ENCODE measurements around the gene MGAT5. TPM values are rescaled to one million over a fixed set of nuclear protein-coding genes. Genes with fewer than 3 reads are reported as not detected.

MGAT5 gene
- total RNA-seq, 1 donor from 2014 or later = 30.0 TPM

DNA sequence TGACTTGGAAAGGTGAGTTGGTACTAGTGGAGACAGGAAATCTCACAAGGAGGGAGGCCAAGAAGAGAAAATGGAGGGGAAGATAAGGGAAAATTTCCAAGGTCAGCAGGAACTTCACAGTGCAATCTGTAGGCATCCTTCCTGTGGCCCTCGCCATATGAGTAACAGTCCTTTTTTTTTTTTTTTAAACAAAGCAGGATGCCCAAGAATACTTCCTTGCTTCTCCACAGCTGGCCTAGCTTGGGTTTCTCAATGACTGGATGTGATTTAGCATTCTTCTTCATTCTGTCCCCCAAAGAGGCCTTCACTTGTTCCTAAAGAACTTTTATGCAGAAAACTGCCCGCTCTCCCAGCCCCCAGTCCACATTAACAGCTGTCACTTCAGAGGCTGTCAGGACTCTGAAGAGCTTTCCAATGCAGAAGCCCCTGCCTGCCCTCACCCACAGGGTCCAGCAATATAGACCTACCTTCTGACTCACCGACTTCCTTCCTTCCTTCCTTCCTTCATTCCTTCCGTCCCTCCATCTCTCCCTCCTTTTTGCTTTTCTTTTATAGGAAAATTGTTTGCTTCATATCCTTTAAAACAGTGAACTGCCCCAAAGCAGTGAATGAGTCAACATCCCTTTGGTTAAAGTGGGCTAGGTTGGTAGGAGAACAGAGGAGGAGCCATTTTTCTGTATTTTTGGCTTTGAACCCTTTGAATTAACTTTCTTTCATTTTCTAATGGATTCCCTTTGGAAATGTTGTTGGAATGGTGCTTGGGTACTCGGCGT is 172.0 kb downstream of the MGAT5 start:
- H3K4me1 Mint-ChIP-seq (ENCODE audit: low read depth) = peaks cover 9% of the 10 kb centered on the region
- no peaks in the 10 kb centered on the region for H3K9me3 Mint-ChIP-seq (ENCODE audit: low read depth)
- H3K4me3 Mint-ChIP-seq (ENCODE audit: unreplicated experiment) = no peak overlapping the region
- peak; percentile 35 for DNase-seq (ENCODE audit: low spot score)
- no peaks in the 10 kb centered on the region for H3K27me3 Mint-ChIP-seq (ENCODE audit: low read depth)
- H3K36me3 Mint-ChIP-seq (ENCODE audit: low read depth) = peaks cover 5% of the 10 kb centered on the region
- no peak overlapping the region for H3K27ac Mint-ChIP-seq (ENCODE audit: unreplicated experiment)
- TF ChIP-seq, protein P1, sequence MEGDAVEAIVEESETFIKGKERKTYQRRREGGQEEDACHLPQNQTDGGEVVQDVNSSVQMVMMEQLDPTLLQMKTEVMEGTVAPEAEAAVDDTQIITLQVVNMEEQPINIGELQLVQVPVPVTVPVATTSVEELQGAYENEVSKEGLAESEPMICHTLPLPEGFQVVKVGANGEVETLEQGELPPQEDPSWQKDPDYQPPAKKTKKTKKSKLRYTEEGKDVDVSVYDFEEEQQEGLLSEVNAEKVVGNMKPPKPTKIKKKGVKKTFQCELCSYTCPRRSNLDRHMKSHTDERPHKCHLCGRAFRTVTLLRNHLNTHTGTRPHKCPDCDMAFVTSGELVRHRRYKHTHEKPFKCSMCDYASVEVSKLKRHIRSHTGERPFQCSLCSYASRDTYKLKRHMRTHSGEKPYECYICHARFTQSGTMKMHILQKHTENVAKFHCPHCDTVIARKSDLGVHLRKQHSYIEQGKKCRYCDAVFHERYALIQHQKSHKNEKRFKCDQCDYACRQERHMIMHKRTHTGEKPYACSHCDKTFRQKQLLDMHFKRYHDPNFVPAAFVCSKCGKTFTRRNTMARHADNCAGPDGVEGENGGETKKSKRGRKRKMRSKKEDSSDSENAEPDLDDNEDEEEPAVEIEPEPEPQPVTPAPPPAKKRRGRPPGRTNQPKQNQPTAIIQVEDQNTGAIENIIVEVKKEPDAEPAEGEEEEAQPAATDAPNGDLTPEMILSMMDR (IDR thresholded peaks at IDR 0.05) = no peak

DNA sequence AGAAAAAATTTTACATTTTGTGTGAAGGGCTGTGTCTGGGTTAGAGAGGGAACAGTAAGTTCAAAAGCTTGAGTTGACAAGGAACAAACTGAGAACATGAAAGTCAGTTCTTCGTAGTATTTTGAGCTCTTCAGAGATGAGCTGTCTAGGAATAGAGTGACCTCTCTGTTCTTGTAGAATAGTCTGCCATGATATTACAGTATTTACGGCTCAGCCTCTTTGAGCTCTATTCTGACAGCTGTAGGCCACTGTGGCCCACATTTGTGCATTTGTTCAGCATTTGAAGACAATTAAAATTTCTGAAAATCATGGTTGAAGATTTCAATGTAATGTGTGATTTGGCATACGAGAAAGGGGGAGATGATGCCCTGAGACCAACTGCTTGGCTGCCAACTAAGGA is 172.8 kb downstream of the MGAT5 start:
- H3K4me1 Mint-ChIP-seq (ENCODE audit: low read depth) = peaks cover 3% of the 10 kb centered on the region
- H3K36me3 Mint-ChIP-seq (ENCODE audit: low read depth) = peaks cover 5% of the 10 kb centered on the region
- no peak overlapping the region for H3K4me3 Mint-ChIP-seq (ENCODE audit: unreplicated experiment)
- TF ChIP-seq, protein P1 (IDR thresholded peaks at IDR 0.05) = no peak
- no peak overlapping the region for H3K27ac Mint-ChIP-seq (ENCODE audit: unreplicated experiment)
- H3K27me3 Mint-ChIP-seq (ENCODE audit: low read depth) = no peaks in the 10 kb centered on the region
- H3K9me3 Mint-ChIP-seq (ENCODE audit: low read depth) = no peaks in the 10 kb centered on the region
- DNase-seq (ENCODE audit: low spot score) = no peak

DNA sequence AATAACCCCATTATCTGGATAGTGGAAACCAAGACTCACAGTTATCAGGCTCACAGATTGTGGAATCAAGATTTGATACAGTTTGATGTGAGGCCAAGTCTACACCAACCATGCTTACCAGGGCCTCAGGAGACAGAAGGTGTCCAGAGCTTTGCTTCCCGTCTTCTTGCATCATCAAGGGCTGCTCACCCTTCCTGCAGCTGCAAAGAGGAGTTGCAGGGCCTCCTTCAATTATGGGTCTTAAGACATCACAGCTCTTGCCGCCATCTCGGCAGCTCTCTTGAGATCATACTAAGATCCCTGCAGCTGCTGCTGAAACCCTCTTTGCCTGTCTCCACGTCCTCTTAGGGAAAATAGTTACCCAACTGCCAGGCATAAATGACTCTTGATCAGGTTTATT is 176.0 kb downstream of the MGAT5 start:
- Mint-ChIP-seq H3K4me1 (ENCODE audit: low read depth) (peaks cover 9% of the 10 kb centered on the region), H3K36me3 (ENCODE audit: low read depth) (no peaks in the 10 kb centered on the region), H3K27ac (ENCODE audit: unreplicated experiment) (no peak overlapping the region), H3K4me3 (ENCODE audit: unreplicated experiment) (no peak overlapping the region), H3K9me3 (ENCODE audit: low read depth) (no peaks in the 10 kb centered on the region), H3K27me3 (ENCODE audit: low read depth) (no peaks in the 10 kb centered on the region)
- TF ChIP-seq, protein P1 (IDR thresholded peaks at IDR 0.05) = no peak
- DNase-seq (ENCODE audit: low spot score) = no peak

DNA sequence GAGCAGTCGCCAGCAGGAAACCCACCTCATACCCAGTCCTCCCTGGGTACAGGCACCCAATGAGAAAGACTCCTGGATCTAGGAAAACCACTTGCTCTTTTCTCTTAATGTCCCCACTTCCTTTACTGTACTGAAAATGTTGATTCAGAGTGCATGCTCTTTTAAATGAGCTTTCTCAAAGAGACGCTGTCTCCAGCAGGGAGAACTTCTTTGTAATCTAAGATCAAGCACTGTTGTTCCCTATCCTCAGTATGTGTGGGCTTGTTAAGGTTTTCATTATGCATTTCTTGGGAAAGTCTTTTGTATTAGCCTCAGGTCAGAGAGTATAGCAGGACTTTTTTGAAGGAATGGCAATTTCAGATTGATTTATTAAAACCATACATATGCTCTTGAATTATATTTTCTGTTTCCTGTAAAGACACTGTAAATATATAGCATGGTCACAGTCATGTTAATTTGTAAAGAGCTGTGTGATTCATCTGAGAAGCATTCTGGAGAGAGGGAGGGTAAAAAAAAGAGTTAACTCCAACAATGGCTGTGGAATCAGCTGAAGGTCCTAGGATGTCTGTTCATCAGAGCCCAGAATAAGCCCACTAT is 178.1 kb downstream of the MGAT5 start:
- TF ChIP-seq, protein P1 (IDR thresholded peaks at IDR 0.05) = no peak
- DNase-seq (ENCODE audit: low spot score) = no peak
- Mint-ChIP-seq H3K9me3 (ENCODE audit: low read depth) (no peaks in the 10 kb centered on the region), H3K4me3 (ENCODE audit: unreplicated experiment) (no peak overlapping the region), H3K27ac (ENCODE audit: unreplicated experiment) (peak overlapping the region; percentile 6), H3K36me3 (ENCODE audit: low read depth) (no peaks in the 10 kb centered on the region), H3K4me1 (ENCODE audit: low read depth) (peaks cover 9% of the 10 kb centered on the region), H3K27me3 (ENCODE audit: low read depth) (no peaks in the 10 kb centered on the region)

DNA sequence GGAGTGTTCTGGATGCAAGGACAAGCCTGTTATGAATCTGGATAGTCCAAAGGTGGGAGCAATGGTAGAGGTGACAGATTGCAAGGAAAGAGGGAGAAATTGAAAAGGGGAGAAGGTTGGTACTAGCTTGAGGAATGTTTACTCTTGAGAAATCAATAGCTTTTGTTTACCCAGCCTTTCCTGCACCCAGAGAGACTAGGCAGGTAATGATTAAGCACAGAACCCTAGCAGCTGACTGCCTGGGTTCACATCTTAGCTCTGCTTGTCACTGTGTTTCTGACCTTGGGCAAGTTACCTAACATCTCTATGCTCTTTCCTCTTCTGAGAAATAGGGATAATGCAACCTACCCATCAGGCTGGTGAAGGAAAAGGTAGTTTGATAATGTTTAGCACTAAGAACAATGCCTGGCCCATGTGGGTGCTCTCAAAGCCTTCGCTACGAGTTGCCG is 178.6 kb downstream of the MGAT5 start:
- peaks cover 9% of the 10 kb centered on the region for H3K4me1 Mint-ChIP-seq (ENCODE audit: low read depth)
- no peak overlapping the region for H3K4me3 Mint-ChIP-seq (ENCODE audit: unreplicated experiment)
- no peak overlapping the region for H3K27ac Mint-ChIP-seq (ENCODE audit: unreplicated experiment)
- DNase-seq (ENCODE audit: low spot score) = no peak
- no peaks in the 10 kb centered on the region for H3K36me3 Mint-ChIP-seq (ENCODE audit: low read depth)
- TF ChIP-seq, protein P1 (IDR thresholded peaks at IDR 0.05) = no peak
- no peaks in the 10 kb centered on the region for H3K27me3 Mint-ChIP-seq (ENCODE audit: low read depth)
- no peaks in the 10 kb centered on the region for H3K9me3 Mint-ChIP-seq (ENCODE audit: low read depth)

All from chondrocyte (in vitro differentiated cells).